IPS-NIHi11 (cell line): ENCODE results near the gene HMCN2.

Experiments used
- DNase-seq: peaks from one replicate; pipeline ENCODE4 v3.0.0; 2012; ENCODE audit warnings: mixed read lengths, low spot score

HMCN2 gene

DNA sequence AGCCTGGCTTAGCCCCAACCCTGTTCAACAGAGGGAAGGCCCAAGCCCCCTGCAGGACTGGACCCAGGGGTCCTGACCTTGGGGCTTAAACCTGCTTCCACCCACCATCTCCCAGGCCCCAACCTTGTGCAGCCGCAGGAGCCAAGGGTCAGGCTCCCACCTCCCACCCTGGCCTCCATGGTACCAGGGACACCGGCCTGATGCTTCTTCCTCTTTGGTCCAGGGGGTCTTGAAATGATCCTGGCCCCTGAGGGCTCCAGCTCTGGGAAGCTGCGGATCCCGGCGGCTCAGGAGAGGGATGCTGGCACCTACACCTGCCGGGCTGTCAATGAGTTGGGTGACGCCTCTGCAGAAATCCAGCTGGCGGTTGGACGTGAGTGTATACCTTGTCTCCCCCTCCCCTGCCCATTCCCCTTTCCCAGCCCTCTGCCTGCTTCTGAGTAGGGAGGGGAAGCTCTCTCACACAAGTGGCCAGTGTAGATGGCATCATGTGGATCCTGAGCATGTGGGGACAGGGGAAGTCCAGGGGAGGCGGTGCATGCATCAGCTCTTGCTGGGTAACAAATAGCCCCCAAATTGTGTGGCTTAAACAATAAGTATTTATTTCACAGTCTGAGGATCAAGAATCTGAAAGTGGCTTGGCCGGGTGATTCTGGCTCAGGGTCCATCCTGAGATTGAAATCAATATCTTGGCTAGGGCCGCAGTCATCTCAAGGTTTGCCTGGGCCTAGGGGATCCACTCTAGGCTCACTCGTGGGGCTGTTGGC lies 44.3 kb downstream of the HMCN2 start:
- no peak for DNase-seq

DNA sequence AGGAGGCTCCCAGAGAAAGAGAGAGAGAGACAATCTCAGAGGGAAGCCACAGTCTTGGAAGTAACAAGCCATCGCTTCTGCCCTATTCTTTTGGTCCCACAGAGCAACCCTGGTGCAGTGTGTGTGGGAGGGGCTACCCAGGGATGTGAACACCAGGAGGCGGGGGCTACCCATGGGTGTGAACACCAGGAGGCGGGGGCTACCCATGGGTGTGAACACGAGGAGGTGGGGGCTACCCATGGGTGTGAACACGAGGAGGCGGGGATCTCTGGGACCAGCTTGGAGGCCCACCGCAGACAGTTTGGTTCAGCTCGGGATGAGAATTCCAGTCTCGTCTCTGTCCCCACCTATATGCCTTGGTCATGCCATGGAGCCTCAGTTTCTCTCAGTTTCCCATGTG lies 44.9 kb downstream of the HMCN2 start:
- no peak for DNase-seq

DNA sequence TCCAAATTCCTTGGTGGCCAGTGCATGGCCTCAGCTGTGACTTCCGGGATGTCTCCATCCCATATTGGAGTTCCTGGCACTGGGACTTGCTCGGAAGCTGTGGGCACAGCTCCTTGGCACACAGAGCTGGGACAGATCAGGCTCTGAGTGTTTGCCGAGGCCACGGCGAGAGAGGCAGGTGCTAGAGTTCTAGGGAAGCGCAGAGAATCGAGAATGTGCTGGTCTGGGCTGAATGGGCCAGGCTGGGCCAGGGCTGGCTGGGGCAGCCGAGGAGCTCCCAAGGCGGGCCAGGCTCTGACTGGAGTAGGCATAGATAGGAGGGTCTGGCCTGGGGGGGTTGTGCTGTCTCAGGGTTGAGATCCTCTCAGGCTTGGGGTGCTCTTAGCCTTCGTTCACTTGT lies 45.4 kb downstream of the HMCN2 start:
- no peak for DNase-seq

DNA sequence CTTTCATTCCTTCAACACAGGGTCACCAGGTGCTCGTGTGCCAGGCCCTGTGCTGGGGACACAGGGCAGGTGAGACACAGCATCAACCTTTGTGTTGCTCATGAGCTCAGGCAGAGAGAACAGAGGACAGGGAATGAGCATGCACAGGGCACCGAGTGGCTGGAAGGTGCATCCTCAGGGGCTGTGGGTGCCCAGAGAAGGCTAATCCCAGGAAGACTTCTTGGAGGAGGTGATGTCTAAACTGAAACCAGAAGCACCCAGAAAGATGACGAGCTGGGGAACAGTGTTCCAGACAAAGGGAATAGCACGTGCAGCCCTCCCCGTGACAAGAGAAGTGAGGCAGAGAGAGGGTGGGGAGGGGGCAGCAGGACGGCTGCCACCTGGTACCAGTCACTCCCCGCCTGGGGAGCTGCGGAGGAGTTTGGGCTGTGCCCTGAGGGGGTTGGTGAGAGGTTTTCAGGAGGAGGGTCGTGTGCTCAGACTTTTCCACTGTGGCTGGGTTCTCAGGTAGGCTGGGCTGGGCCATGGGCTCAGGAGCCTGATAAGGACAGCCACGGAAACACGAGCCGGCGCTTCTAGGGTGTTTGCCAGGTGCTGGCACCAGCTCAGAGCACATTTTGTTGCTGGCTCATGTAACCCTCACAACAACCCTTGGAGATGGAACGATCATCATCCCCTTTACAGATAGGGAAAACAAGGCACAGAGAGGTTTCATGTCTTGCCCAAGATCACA lies 46.0 kb downstream of the HMCN2 start:
- DNase-seq, result no peak

DNA sequence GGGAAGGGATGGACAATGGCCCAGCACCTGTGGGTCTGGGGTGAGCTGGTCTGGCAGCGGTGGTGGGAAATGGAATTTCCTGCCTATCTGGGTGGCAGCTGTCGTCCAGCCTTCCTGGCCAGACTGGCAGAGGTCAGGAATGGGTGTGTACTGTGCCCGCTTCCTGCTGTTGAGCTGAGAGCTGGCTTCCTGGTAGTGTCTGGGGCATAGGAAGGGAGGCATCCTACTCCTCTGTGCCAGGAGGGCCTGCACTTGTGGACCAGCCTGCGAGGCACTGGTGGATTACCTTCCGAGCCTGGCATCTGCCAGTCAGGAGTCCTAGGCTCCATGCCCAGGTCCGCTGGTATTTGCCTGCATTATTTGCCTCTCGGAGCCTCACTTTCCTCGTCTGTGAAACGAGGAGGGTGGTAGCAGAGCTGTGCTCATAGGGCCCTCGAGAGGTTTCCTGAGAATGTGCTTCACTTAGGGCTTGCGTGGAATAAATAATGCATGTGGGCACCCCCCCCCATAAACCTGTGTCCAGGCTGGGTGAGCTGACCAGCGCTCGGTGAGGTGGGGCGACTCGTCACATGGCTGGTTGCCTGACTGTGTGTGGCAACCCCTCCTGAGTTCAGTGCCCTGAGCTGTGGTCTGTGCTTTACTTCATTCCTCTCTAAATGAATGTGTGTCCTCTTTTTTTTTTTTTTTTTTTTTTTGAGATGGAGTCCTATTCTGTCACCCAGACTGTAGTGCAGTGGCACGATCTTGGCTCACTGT lies 47.7 kb downstream of the HMCN2 start:
- no peak for DNase-seq

GRCh38 chr9:130315446-130316226 lies 50.1 kb downstream of the HMCN2 start:
- no peak for DNase-seq

GRCh38 chr9:130316430-130316829 lies 50.9 kb downstream of the HMCN2 start:
- DNase-seq, result no peak

GRCh38 chr9:130319300-130319699 lies 53.7 kb downstream of the HMCN2 start:
- DNase-seq, result no peak

DNA sequence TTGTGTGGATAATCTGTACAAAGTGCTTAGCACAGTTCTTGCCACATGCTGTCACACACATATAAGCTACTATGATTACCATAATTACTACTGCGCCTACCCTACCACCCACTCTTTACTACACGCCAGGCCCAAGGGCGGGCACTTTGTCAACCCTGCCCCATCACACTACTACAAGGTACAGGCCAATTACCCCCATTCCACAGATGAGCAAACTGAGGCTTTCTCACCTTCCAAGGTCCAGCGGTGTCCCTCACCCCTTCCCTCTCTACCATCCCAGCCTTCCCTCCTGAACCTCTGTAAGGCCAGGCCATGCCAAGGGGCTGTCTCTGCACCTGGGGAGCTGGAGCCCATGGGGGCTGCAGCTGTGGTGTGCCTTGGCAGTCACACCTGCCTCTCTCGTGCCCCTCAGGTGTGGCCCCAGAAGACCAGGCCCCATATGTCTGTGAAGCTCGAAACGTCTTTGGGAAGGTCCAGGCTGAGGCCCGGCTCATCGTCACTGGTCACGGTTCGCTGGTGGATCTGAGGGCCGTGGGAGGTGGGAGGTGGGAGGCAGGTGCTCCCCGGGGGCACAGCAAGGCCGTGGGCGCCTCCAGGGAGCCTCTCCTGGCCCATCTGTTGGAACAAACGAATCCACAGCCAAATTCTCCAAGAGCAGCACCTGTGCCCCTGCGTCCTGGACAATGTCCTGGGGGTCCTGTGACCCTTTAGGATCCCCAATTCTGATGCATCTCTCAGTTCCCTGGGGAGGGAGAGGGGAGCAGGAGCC lies 54.6 kb downstream of the HMCN2 start:
- no peak for DNase-seq

DNA sequence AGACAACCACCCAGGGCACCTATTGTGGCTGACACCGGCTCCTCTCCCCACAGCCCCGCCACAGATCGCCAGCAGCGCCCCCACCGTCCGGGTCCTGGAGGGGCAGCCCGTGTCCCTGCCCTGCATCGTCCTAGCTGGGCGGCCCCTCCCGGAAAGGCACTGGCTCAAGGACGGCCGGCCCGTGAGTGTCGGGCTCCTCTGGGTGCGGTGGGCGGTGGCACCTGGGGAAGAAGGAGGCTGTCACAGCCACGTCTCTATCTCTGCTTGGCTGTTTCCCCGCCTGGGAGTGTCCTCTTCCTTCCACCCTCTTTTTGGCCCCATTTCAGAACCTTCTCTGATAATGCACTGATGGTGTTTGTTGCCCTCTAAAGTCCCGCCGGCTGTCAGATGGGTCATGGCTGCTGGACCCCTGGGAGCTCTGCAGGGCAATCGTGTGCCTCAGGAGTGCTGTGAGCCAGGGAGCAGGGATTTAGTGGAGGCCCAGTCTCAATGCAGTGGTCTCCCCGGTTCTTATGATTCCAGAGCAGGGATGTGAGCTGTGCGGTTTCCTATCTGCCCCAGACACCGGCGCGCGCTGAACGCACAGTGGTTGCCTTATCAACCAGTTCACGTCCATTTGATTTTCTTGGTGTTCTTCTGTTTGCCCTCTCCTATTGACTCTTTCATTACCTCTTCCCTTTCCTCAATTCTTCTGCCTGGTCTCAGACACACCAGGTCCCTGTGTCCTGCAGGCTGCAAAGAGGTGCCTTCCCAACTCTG lies 55.3 kb downstream of the HMCN2 start:
- DNase-seq, result peak; percentile 82

GRCh38 chr9:130321539-130321938 lies 56.0 kb downstream of the HMCN2 start:
- no peak for DNase-seq

GRCh38 chr9:130323051-130323745 lies 57.6 kb downstream of the HMCN2 start:
- no peak for DNase-seq

GRCh38 chr9:130325921-130326320 lies 60.4 kb downstream of the HMCN2 start:
- DNase-seq, result no peak

DNA sequence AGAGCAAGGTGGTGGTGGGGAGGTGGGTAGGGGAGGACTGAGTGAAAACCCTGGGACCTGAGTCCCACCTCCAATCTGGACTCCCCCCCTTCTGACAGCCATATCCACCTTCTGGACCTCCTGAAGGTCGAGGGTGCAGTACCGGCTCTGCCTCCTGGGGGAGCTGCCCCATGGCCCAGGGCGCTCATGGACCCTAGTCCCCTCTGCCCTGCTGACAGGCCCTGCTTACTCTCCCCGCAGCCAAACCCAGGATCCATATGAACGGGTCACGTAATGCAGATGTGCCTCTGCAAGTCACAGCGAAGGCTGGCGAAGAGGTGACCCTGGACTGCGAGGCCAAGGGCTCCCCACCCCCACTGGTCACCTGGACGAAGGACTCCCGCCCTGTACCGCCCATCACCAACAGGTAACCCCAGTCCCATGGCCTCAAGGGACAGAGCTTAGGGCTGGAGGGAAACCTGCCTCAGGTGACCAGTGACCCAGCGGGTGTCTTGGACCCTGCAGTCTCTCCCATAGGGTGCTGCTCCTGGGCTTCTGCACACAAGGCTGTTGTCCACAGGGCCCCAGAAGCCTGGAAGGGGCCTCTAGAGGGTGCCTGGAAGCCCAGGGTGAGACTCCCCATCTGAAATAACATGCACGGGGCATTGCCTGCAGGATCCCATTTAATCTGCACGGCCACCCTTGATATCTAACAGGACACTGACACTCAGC lies 61.7 kb downstream of the HMCN2 start:
- peak; percentile 84 for DNase-seq

DNA sequence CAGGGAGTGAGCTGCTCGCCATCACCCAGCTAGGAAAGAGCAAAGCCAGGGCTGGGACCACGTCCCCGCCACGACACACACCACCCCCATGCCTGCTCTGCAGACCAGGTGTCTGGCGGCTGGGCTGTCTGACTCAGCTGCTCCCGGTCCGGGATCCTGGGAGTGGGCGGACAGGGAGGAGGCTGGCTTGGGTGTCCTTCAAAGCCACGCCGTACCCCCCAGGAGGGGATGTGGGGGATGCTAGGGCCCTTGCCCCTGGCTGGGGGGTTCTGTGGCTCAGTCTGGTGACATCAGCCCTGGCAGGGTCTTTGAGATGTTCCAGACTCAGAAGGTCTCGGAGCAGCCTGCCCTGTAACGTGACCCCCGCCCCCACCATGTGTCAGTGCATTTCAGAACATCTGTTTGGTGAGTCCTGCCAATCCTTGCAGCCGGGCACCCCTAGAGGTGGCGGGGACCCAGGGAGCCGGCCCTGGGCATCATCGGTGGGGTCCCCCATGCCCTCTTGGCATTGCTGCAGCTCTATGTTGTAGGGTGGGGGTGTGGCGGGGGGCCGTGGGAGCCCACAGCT lies 62.3 kb downstream of the HMCN2 start:
- DNase-seq, result no peak

- DNase-seq, result no peak
Measured at GRCh38 chr9:130328349-130328801, 62.8 kb downstream of the HMCN2 start.

- DNase-seq, result no peak
Measured at GRCh38 chr9:130329061-130329460, 63.5 kb downstream of the HMCN2 start.

DNA sequence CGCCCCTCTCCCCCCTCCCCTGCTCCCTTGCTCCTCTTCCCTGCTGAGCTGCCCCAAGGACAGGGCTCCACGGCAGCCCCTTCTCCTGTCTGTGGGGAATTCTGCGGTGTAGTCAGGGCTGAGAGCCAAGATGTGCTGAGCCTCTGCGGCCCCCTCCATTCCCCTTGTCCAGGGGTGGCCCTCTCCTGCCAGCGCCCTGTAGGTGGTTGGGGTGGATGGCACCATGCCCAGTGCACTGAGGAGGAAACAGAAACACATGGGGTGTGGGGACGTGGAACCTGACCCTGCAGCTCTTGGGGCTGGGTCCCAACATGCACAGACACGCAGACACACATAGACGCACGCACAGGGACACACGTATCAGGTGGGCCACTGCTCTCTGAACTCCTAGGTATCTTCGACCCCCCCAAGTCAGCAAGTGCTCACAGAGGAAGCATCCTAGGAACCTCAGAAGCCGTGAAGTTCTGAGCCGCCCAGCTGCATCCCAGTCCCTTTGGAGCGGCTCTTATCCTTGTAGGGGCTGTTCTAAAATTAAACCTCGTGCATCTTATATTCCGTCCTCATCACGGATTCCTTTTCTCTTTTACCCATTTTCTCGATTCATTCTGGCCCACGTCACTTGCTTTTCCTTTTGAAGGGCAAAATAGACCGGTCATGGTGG lies 64.8 kb downstream of the HMCN2 start:
- DNase-seq, result no peak
